DMS 273 (cell line): ENCODE results near the gene PPP1R7.
A peak's percentile ranks its signal among the peaks of the same experiment; 100 is the strongest.
"Not testable (repeated sequence)": the region's sequence is repeated elsewhere in the genome, so short reads cannot be mapped to it uniquely, and the experiment has no call there.

Source experiments
- DNase-seq: peaks from one replicate; lab custom pipeline; 2025; ENCODE audit not compliant: unreplicated experiment; lab: John Stamatoyannopoulos, UW

PPP1R7 gene, protein sequence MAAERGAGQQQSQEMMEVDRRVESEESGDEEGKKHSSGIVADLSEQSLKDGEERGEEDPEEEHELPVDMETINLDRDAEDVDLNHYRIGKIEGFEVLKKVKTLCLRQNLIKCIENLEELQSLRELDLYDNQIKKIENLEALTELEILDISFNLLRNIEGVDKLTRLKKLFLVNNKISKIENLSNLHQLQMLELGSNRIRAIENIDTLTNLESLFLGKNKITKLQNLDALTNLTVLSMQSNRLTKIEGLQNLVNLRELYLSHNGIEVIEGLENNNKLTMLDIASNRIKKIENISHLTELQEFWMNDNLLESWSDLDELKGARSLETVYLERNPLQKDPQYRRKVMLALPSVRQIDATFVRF

DNA sequence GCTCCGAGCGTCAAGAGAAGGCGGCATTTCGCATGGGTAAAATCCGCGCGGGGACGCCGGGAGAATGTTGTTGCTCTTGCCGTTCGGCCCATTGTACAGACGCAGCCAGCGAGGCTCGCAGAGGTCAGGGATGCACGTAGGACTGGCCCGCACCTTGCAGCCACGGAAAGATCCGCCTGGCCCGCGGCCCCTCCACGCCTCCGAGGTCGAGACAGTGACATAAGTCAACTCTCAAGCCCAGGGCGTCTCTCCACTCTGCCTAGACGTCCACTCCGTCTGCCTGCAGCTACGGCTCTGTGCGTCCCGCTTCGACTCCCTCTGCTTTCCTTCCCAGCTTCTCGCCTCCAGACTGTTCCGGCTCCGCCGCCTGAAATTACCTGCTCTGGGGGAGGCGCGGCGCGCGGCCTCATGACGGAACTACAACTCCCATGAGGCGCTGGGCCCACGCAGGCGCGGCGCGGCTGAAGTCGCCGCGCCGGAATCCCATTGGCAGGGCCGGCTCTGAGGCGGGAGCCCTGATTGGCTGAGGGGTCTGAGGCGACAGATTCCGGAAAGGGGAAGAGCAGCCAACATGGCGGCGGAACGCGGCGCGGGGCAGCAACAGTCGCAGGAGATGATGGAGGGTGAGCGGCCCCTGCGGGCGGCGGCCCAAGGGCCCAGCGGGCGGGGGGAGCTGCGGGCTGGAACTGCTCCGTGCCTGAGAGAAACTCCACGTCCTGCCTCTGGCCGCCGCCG, at the start of gene PPP1R7:
PPP1R7 (plus strand) TSS at position 543 of the 735 bp plus-strand sequence; CDS start at position 572, 29 bp downstream.
- peak; percentile 99 for DNase-seq

DNA sequence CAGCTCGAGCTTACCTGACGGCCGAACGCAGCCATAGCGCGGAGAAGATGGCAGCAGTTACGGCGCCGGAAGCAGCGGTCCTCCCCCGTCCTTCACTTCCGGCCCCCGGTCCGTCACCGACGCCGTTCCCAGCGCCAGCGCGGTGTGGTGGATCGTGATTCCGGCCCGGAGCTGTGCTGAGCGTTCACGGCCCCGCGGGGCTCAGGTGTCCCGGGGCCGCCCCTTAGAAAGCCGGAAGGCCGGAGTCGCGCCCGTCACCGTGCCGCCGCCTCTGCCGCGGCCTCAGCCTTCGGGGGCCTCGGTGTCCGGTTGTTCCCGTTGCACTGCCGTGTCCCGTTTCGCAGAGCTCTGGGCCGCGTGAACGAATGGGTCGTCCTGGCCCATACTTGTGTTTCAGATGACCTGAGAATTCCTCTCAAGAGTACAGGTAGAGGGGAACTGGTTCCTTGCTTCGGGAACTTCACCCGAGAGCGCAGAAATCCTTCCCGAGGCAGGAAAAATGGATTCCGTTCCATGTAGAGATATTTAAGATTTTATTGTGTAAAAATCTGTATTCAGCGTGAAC, 47.9 kb upstream of the PPP1R7 start, which contains the start of gene MTERF4:
MTERF4 (minus strand) TSS at position 49 of the 565 bp plus-strand sequence; CDS start at position 35, 14 bp downstream.
- DNase-seq, result peak; percentile 95

GRCh38 chr2:241103176-241103595, 47.1 kb upstream of the PPP1R7 start:
- DNase-seq, result no peak

GRCh38 chr2:241104611-241105010, 45.7 kb upstream of the PPP1R7 start:
- DNase-seq, result not testable (repeated sequence)

DNA sequence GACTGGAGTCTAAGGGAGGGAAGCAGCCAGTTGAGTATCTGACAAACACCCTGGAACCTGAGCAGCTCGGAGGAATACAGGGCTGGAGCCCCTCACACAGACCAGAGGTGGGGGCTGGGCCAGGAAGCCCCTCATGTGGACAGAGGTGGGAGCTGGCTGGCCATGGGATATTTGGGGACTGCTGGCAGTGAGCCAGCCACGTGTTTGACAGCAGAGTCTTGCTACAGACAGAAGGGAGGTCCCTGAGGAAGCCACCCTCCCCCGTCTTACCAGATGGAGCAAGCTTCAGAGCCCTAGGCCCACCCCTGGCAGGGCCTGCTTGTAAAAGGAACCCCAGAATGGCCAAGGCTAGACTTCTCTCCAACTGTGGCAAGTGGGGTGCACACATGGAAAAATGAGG, 44.6 kb upstream of the PPP1R7 start:
- DNase-seq, result peak; percentile 62

DNA sequence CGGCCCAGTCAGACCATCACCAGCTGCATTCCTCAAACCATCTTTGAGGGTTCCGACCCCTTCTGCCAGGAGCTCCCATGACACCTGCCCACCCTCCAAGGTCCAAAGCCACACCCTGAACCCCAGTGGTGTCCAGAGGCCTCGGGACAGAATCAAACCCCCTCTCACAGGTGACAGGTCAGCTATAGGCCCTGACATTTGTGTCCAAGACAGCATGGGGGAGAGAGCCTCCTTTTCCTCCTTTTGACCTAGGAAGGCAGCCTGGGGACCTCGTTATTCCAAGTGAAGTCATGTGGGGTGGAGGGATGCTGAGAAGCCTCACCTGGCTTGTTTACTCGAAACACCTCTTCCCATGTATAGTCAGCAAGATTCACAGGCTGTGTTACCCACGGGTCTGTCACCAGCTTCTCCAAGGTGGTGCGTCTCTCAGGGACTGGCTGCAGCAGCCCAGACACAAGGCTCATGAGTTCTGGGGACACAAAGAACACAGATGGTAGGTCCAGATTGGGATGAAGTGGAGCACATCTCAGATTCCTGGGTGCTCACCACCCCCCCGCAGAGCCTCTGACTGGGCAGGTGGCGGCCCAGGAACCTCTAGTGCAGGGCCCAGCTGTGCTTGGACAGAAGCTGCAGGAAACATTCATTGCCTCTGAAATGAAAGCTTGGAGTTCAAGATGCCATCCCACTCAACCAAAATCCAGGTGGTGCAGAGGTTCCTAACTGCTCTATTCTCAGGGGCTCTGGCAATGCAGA, 43.1 kb upstream of the PPP1R7 start:
- DNase-seq, result peak; percentile 28

DNA sequence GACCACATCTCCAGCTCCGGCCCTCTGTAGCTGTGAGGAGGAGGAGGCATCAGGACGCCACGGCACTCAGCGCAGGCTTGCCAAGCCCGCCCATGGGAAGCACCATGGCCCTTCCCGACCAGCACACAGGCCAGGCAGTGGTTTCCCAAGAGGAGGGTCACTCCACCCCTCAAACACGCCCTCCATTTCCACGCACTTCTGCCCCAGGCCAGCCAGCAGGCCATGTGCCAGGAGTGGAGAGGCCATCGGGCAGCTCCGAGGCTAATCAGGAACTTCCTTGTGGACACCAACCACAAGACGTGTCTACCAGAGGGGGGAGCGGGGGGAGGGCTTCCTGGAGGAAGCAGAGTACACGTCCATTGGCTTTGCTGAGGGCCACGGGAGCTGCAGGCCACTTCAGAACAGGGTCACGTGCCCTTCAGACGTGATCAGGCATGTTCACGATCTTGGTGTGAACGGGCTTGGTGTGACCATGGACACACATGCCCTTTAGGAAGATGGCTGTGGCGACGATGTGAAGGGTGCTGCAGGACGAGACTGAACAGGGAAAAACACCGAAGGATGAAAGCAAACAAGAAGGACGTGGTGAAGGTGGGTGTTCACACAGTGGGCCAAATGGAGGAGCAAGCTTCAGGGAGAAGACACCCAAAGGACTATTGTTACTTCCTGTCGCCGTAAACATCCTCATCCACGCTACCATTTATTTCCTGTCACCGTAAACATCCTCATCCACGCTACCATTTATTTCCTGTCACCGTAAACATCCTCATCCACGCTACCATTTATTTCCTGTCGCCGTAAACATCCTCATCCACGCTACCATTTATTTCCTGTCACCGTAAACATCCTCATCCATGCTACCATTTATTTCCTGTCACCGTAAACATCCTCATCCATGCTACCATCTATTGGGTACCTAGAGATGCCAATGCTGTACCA, 41.7 kb upstream of the PPP1R7 start:
- DNase-seq, result no peak

DNA sequence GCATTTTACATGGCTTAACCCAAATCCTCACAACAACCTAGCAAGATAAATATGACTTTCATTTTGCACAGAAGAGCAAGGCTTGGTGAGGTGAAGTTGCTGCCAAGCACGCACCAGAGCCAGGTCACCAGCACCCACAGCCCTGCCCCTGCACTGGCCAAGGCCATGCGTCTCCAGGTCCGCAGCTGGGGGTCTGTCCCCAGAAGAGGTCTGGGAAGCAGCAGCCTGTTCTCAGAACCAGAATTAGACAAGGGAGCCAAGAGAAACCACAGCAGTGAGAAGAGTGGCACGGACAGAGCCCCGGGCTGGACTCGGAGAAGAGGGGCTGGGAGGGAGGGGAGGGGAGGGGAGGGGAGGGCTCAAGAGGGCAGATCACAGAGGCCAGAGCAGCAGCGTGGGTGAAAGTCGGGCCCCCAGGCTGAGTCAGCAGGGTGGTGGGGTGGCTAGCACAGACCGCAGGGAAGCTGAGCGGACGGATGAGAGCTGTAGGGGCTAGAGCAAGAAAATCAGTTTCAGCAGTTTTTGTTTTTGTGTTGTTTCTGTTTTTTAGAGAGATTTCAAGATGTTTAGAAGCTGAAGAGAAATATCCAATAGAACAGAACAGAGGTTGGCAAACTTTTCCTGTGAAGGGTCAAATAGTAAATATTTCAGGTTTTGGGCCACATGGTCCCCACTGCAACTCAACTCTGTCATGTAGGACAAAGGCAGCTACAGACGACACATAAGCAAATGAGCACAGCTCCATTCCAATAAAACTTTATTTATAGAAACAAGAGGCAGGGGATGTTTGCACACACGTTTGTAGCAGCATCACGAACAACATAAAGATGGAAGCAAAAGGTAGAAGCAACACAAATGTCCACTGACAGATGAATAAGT, 40.8 kb upstream of the PPP1R7 start:
- DNase-seq, result no peak

DNA sequence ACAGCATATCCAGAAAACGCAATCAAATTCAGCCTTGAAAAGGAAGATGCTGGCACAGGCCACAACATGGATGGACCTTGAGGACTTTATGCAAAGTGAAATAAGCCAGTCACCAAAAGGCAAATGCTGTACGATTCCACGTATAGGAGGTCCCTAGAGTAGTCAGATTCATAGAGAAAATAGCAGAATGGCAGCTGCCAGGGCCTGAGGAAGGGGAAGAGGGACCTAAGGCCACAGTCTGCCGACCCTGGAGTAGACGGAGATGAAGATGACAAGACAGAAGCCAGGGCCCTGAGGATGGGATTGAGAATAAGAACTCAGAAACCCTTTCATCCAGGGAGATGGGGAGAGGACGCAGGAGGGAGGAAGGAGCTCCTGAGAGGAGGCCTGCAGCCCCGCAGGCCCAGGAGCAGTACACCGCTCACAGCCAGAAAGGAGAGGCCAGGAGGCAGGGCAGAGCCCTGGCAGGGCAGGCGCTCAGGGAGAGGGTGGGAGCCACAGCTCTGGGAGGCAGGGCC, 40.1 kb upstream of the PPP1R7 start:
- no peak for DNase-seq

GRCh38 chr2:241110607-241111439, 39.4 kb upstream of the PPP1R7 start:
- no peak for DNase-seq

DNA sequence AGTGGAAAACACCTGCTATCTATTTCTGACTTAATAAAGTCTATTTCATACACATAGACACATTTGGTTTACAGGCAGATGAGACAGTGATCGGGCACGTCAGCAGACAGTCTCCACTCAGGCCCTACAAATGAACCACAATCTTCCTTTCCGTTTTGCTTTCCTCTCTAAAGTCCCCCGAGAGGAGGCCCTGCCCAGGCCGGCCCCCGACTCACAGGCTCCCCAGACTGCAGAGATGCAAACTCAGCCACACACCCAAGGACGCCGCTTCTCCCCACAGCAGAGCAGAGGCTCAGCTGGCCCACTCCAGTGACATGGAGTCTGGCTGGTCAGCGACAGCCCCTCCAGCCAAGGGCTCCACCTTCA, 38.8 kb upstream of the PPP1R7 start:
- no peak for DNase-seq

- DNase-seq, result no peak
Measured at GRCh38 chr2:241112046-241112445, 38.2 kb upstream of the PPP1R7 start.

- DNase-seq, result no peak
Measured at GRCh38 chr2:241112592-241112991, 37.7 kb upstream of the PPP1R7 start.

- DNase-seq, result no peak
Measured at GRCh38 chr2:241114836-241115235, 35.4 kb upstream of the PPP1R7 start.

DNA sequence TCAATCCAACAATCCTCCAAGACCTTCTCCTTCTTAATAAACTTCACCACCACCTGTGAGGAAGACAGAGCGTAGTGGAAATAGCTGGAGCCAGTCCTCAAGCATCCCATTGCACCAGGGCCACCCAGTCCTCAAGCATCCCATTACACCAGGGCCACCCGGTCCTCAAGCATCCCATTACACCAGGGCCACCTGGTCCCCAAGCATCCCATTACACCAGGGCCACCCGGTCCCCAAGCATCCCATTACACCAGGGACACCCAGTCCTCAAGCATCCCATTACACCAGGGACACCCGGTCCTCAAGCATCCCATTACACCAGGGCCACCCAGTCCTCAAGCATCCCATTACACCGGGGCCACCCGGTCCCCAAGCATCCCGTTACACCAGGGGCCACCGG, 34.9 kb upstream of the PPP1R7 start:
- no peak for DNase-seq

DNA sequence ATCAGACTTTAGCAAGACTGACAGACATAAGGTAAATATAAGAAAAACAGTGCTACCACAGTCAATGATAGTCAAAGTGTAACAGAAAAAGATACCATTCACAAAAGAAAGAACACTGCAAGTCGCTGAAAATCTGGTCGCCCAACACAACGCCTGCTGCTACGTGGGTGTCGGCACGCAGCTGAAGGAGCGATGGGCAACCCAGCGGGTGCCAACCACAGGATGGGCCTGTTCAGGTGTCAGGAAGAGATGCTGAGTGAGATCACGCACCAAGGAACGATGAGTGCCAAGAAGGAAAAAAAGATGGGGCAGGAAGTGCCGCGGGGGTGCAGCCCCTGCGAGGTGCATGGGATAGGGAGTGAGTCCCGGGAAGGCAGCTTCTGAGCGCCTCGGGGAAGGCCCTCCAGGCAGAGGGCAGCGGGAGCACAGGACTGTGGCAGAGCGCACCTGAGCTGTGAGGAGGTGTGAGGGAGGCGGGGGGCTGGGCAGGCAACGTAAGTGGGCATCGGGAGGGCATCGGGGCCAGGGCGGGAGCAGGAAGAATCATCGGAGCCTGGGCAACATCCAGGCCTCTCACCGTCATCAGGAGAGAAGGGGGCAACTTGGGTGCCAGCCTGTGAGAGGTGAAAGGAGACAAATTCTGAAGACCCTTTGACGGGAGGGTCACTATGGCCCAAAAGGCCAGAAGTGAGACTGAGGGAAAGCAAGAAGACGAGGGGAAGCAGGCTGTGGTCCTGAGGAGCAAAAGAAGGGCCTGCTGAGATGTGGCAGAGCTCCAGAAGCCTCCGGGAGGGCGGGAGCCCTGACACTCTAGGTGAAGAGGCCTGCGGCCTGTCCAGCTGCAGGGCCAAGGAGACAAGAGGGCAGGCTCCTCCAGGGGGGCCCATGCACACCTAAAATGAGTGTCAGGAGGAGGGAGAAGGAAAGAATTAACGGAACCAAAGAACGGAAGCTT, 33.4 kb upstream of the PPP1R7 start:
- no peak for DNase-seq
